Activated T-cell treated with anti-CD3 and anti-CD28 coated beads, Interleukin-2, amount 50 U/mL, for 4 hours (primary cell): ENCODE data around the gene MAP7D2. TPM values are rescaled to one million over a fixed set of nuclear protein-coding genes. Genes with fewer than 3 reads are reported as not detected.

Source experiments
- ATAC-seq, 2 donors: fragments of 200-7000 bp; cut with Tn5 transposase; one replicate each; pipeline ENCODE4 v1.10.0; 2021
- DNase-seq: peaks from one replicate; pipeline ENCODE4 v3.0.0-alpha.2; 2020
- H3K27me3 Mint-ChIP-seq: one replicate; pipeline ENCODE4 v1.8.0; 2021; ENCODE audit warnings: low read depth, mixed read lengths
- H3K36me3 Mint-ChIP-seq: one replicate; pipeline ENCODE4 v1.8.0; 2022; ENCODE audit warnings: mixed read lengths; ENCODE audit not compliant: insufficient read depth
- H3K4me1 Mint-ChIP-seq: one replicate; pipeline ENCODE4 v1.8.0; 2021; ENCODE audit warnings: low read depth, mixed read lengths
- H3K4me3 Mint-ChIP-seq: one replicate; pipeline ENCODE4 v1.8.0; 2021; ENCODE audit warnings: mild to moderate bottlenecking, moderate library complexity, mixed read lengths
- H3K9me3 Mint-ChIP-seq: one replicate; pipeline ENCODE4 v1.8.0; 2021; ENCODE audit warnings: mixed read lengths
- total RNA-seq, 3 donors: library from RNA; stranded (reverse); gene quantifications; one replicate each; pipeline ENCODE4 v1.2.1, GENCODE V29; 2021

Gene MAP7D2
- total RNA-seq, 3 donors from 2014 or later = 0.57 to 2.0 (median 0.66) TPM

DNA sequence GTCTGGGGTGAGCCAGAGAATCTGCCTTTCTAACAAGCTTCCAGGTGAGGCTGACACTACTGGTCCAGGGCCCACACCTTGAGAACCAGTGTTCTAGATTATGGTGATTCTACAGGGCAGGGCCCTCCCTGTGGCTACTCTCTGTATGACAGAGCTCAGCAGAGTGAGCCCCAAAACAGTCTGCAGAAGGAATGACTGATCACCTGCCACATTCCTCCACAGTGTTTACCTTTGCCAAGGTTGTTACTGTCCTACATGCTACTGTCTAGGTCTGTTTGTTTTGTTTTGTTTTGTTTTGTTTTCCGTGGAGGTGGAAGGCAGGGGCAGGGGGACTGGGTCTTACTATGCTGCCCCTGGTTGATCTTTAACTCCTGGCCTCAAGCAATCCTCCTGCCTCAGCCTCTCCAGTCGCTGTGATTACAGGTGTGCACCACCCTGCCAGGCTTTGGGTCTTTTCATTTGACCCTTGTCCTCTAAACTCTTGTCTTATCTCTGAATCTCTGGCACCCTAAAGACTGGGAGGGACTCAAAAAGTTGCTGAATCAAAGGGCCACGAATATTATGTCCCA, 45.1 kb downstream of the MAP7D2 start:
- no peak overlapping the region for H3K4me3 Mint-ChIP-seq
- H3K36me3 Mint-ChIP-seq = no peaks in the 10 kb centered on the region
- no peaks in the 10 kb centered on the region for H3K4me1 Mint-ChIP-seq
- ATAC-seq (no peak), DNase-seq (no peak)
- H3K27me3 Mint-ChIP-seq = no peaks in the 10 kb centered on the region
- no peaks in the 10 kb centered on the region for H3K9me3 Mint-ChIP-seq

DNA sequence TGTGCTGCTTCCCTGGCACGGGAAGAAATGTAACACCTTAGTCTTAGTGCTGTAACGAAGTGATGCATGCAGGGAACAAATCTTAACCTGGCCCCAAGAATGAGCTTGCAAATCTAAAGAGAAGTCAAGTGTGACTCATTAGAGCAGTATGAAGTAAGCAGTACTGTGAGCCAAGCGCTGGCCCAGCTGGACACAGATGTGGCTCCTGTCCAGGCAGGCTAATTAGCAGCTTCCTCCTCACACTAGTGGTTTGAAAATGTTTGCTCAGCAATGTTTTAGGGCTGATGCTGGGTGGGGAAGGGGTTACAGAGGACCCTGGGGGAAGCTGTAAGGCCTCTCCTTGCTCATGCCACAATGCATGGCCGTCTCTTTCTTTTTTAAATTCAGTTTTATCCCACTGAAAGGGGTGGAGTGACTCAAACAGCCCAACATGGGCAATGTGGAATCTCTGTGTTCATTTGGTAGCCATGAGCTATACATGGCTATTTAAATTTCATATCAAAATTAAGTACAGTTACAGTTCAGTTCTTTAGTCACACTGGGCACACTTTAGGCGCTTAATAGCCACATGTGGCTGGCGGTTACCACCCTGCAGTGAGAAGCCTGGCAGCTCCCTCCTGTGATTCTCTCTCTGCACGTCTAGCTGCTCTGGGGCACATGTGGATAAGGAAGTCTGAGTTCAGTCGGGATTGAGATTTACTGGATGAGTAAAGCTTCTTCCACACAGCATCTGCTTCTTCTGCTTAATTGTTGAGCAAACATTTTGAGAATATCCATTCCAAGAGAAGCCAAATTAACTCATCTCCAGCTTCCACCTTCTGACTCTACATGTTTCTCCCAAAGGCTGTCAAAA, 48.8 kb downstream of the MAP7D2 start:
- DNase-seq = no peak
- no peaks in the 10 kb centered on the region for H3K9me3 Mint-ChIP-seq
- no peak overlapping the region for H3K4me3 Mint-ChIP-seq
- H3K4me1 Mint-ChIP-seq = no peaks in the 10 kb centered on the region
- no peak for ATAC-seq
- H3K27me3 Mint-ChIP-seq = no peaks in the 10 kb centered on the region
- no peaks in the 10 kb centered on the region for H3K36me3 Mint-ChIP-seq

DNA sequence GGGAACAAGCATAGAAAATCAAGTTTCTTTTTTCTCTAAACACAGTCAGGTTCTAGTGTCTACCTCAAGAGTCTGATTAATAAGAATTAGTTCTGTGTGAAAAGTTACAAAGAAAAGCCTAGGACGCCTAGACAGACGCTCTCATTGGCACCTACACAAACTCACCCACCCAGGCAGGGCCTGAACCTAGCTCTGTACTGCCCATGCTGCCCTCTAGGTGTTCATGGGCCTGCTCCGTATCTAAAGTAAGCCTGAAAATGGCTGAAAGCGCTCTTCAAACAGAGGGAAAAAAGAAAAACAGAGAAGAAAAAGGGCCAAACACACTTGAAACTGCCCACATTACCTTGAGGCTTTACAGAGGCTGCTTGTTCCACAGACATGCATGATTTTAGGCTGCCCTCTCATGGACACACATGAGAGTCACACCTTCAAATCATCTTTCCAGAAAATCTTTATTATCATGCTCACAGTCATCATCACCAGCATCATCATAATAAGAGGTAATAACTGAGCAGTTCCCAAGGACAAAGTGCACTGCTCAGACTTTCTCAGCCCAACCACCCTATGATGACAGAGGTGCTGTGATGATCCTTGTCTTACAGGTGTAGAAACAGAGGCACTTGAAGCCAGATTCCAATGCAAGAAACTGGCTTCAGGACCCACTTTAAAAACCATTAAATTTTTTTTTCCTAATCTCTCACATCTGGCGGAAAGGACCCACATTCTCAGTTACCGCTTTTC, 49.6 kb downstream of the MAP7D2 start:
- Mint-ChIP-seq H3K36me3 (no peaks in the 10 kb centered on the region), H3K9me3 (no peaks in the 10 kb centered on the region), H3K27me3 (no peaks in the 10 kb centered on the region), H3K4me3 (no peak overlapping the region), H3K4me1 (no peaks in the 10 kb centered on the region)
- peak in 1 of 2 donors; percentile 35 for ATAC-seq
- DNase-seq = no peak

DNA sequence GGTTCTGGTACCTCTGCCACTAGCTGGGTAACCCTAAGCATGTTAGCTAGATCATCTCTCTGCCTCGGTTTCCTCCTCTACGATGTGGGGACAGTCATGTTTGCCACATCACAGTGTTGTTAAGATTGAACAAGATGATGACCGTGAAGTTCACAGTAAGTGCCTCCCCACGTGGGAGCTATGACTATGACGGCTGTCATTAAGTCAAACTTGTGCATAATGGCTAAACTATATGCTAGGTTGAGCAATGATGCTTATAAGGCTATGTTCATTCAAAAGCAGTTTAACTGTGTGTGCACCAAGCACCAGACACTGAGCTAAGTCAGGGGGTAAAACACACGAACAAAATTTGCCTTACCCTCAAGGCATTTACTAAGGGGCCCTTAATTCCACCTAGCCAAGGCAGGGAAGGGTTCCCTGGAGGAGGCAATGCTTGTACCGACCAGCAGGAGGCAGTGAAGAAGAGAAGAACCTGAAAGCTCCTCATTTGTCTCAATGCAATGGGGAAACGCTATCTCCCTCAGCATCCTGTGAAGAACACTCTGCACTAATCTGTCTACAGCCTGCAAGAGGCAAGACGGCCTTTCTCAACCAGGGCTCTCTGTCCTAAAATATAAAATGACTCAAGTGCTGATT, 52.9 kb downstream of the MAP7D2 start:
- DNase-seq = no peak
- H3K4me1 Mint-ChIP-seq = no peaks in the 10 kb centered on the region
- H3K9me3 Mint-ChIP-seq = no peaks in the 10 kb centered on the region
- no peaks in the 10 kb centered on the region for H3K36me3 Mint-ChIP-seq
- no peak for ATAC-seq
- no peaks in the 10 kb centered on the region for H3K27me3 Mint-ChIP-seq
- H3K4me3 Mint-ChIP-seq = no peak overlapping the region

DNA sequence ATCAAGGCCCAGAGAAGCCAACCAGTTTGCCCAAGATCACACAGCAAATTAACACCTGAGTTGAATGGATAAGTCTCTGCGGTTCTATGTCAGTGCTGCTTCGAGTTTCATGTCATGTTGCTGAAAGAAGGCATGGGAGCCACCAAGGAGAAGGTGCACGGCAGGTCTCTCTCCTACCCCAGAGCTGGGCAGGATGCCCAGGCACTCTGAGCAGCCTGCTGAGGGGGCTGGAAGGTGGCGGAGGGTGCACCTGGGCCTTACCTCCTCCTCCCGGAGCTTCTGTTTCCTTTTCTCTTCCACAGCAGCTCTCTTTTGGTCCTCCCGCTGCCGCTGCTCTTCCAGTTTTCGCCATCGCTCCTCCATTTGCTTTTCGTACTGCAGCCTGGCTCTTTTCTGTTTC, 53.6 kb downstream of the MAP7D2 start:
- no peak overlapping the region for H3K4me3 Mint-ChIP-seq
- no peaks in the 10 kb centered on the region for H3K4me1 Mint-ChIP-seq
- ATAC-seq (no peak), DNase-seq (no peak)
- no peaks in the 10 kb centered on the region for H3K27me3 Mint-ChIP-seq
- H3K36me3 Mint-ChIP-seq = no peaks in the 10 kb centered on the region
- H3K9me3 Mint-ChIP-seq = no peaks in the 10 kb centered on the region

DNA sequence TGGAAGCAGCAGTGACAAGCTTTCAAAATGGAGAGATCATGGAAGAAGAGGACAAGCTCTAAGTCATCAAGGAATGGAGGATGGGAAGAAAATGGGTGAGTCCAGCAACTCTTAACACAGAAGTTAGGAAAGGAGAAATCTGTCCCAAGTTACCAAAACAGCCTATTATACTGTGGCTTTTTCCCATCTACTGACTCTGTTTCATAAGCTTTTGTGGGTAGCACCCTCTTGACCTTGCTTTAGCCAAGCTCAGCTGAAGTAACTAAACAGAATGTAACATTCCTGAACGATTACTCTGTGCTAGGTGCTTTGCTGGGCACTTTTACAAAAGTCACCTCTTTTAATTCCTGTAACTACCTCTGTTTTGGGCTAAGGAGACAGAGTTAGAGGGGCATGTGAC, 54.9 kb downstream of the MAP7D2 start:
- DNase-seq (no peak), ATAC-seq (no peak)
- Mint-ChIP-seq H3K9me3 (no peaks in the 10 kb centered on the region), H3K36me3 (no peaks in the 10 kb centered on the region), H3K4me1 (no peaks in the 10 kb centered on the region), H3K27me3 (no peaks in the 10 kb centered on the region), H3K4me3 (no peak overlapping the region)

DNA sequence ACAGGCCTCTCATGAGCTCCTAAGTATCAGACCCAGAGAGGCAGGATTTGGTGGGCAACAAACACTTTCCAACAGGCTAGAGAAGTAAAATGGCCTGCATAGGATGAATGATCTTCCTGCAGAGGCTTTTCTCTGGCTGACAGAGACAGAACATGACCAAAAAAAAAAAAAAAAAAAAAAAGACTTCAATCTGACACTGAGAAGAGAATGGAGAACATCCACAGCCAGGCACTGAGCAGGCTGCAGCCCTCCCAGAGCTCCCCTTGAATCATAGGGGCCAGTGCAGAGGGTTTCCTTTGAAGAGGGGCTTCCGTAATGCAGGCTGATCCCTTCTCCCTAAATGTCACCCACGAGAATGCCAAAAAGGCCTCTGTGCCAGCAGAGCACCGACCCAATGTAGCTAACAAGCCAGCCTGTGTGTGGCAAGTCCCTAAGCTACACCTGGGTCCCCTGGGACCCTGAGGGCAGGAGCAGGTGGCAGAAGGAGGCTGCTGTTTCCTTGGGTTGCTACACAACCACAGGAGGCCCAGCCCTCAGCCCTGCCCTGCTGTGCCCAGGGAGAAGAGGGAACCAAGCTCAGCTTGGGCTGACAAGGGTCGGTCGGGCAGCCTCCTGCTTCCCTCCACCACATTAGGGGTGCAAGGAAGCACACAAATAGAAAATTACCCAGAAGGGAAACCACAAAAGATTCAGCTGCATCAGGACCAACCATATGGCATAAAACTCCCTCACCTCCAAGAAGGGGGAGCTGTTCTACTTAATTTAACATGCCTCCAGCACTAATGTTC, 55.6 kb downstream of the MAP7D2 start:
- DNase-seq (no peak), ATAC-seq (no peak)
- Mint-ChIP-seq H3K4me3 (no peak overlapping the region), H3K4me1 (no peaks in the 10 kb centered on the region), H3K9me3 (no peaks in the 10 kb centered on the region), H3K36me3 (no peaks in the 10 kb centered on the region), H3K27me3 (no peaks in the 10 kb centered on the region)

DNA sequence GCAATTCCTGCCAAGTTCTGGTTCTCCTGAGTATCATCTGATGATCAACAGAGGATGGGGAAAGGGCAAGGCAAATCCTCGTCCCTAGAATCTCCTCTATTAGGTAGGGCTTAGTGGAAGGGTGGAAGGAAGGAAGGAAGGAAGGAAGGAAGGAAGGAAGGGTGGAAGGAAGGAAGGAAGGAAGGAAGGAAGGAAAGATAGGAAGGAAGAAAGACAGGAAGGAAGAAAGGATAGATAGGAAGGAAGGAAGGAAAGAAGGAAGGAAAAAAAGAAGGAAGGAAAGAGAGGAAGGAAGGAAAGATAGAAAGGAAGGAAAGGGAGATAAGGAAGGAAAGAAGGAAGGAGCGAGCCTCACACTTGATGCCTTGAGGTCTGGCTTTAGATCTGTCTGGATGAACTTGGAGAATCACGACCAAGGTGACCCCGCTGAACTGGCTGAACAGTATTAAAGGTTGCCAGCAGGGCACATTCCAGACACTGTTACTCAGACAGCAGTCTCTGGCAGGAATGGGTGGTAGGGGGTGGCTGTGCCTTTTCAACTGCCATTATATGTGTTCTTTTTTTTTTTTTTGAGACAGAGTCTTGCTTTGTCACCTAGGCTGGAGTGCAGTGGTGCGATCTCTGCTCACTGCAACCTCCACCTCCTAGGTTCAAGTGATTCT, 57.1 kb downstream of the MAP7D2 start:
- Mint-ChIP-seq H3K4me1 (no peaks in the 10 kb centered on the region), H3K27me3 (peaks cover 1% of the 10 kb centered on the region), H3K9me3 (no peaks in the 10 kb centered on the region), H3K4me3 (no peak overlapping the region), H3K36me3 (no peaks in the 10 kb centered on the region)
- DNase-seq (no peak), ATAC-seq (no peak)

DNA sequence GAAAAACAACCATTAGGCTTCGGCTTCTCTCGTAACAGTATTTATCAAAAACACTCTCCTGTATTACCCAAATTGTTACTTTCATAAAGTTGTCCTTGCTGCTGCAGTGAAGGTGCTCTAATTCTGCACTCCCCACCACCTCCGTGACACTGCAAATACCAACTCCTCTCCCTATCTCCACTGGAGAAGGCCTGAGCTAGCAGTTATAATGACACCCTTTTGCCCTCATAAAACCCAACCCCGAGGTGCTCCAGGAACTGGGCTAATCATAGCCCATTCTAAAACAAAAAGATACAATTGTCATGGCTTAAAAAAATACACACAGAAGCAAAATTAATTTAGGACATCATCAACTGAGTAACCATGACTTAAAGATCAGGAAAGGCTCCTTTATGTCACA, 59.2 kb downstream of the MAP7D2 start:
- Mint-ChIP-seq H3K4me1 (no peaks in the 10 kb centered on the region), H3K9me3 (no peaks in the 10 kb centered on the region), H3K4me3 (no peak overlapping the region), H3K36me3 (no peaks in the 10 kb centered on the region), H3K27me3 (peaks cover 1% of the 10 kb centered on the region)
- ATAC-seq (no peak), DNase-seq (no peak)

DNA sequence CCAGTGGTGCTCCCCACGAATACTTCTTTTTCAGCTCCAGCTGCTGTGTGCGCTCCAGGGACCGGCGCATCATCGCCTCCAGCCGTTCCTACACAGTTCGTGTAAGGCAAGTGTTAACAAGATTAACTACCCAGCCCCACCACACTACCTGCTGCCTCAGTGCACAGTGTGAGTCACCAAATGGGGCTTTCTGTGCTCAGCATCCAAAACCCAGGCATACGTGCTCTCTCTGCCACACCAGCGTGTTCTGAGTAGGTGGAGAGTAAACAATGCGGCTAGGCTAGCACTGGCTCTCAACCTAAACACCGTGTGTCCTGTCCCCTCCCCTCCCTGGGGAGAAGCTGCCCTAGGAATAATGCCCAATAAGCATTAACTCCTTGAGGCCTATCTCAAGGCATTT, 60.0 kb downstream of the MAP7D2 start:
- ATAC-seq (no peak), DNase-seq (no peak)
- Mint-ChIP-seq H3K9me3 (no peaks in the 10 kb centered on the region), H3K4me3 (no peak overlapping the region), H3K4me1 (no peaks in the 10 kb centered on the region), H3K27me3 (peaks cover 1% of the 10 kb centered on the region), H3K36me3 (no peaks in the 10 kb centered on the region)

DNA sequence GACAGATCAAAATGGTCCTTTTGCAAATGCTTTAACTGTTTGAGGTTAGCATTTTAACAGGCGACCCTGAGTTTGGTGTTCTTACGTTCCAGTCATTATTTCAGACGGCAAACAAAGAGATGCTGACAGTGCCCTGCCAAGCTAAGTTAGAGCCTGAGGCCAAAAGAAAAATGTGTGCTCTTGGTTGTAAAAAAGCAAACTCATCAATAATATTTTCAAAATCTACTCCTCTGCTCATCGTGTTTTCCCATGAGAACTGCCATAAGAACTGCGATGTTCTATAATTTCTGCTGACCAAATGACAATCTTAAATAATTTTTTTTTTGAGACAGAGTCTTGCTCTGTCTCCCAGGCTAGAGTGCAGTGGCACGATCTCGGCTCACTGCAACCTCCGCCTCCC, 63.2 kb downstream of the MAP7D2 start:
- DNase-seq (no peak), ATAC-seq (no peak)
- no peaks in the 10 kb centered on the region for H3K4me1 Mint-ChIP-seq
- H3K4me3 Mint-ChIP-seq = no peak overlapping the region
- H3K36me3 Mint-ChIP-seq = no peaks in the 10 kb centered on the region
- peaks cover 1% of the 10 kb centered on the region for H3K27me3 Mint-ChIP-seq
- H3K9me3 Mint-ChIP-seq = no peaks in the 10 kb centered on the region

DNA sequence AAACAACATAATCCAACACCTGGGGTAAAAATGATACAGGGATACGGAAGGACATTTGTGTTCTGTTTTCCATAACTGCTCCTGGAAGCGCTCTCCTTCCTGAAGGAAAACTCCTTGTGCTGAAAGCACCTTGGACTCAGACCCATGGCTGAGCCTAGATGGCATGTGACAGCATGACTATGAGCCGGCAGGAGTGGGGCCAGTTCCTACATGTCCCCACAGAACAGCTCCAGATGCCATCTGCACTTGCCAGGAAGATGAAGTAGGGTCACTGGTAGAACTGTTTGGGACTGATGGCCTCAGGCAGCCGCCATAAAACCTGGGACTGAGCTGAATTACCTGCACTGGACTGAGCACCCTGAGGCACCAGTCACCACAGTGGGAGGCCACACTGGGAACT, 69.8 kb downstream of the MAP7D2 start:
- Mint-ChIP-seq H3K4me3 (no peak overlapping the region), H3K27me3 (no peaks in the 10 kb centered on the region), H3K9me3 (no peaks in the 10 kb centered on the region), H3K4me1 (no peaks in the 10 kb centered on the region), H3K36me3 (no peaks in the 10 kb centered on the region)
- DNase-seq = no peak
- ATAC-seq = no peak

DNA sequence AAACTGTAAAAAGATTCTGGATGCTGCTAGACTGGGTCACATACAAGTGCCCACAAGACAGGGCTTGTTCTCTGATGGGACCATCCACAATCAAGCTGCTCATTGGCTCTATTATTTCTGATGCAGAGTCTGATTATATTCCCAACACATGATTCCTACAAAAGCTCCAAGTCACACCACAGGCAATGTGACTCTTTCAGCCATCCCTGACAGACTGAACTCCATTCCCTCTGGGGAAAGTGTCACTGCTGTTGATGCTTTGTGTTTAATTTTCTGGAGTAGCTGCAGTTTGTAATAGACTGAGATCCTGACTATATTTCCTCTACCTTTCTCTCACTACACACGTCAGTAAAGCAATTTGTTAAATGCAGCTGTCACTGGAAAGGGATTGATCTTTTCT, 70.5 kb downstream of the MAP7D2 start:
- no peaks in the 10 kb centered on the region for H3K27me3 Mint-ChIP-seq
- ATAC-seq (no peak), DNase-seq (no peak)
- H3K4me3 Mint-ChIP-seq = no peak overlapping the region
- H3K4me1 Mint-ChIP-seq = no peaks in the 10 kb centered on the region
- H3K9me3 Mint-ChIP-seq = no peaks in the 10 kb centered on the region
- no peaks in the 10 kb centered on the region for H3K36me3 Mint-ChIP-seq
